Skeletal muscle cell (primary cell): ENCODE results near the gene THRA.

ENCODE experiments used
- DNase-seq: peaks from one replicate; pipeline ENCODE4 v3.0.0-alpha.2; 2010; ENCODE audit warnings: low read depth
- H3K4me3 ChIP-seq: 2 replicates; pipeline ENCODE4 v1.5.1; 2011; ENCODE audit warnings: low read depth, mild to moderate bottlenecking, control low read depth, low read length, moderate library complexity

THRA gene

GRCh38 chr17:40108970-40109824, 46.4 kb downstream of the THRA start:
- H3K4me3 ChIP-seq = no peak overlapping the region
- DNase-seq = no peak

DNA sequence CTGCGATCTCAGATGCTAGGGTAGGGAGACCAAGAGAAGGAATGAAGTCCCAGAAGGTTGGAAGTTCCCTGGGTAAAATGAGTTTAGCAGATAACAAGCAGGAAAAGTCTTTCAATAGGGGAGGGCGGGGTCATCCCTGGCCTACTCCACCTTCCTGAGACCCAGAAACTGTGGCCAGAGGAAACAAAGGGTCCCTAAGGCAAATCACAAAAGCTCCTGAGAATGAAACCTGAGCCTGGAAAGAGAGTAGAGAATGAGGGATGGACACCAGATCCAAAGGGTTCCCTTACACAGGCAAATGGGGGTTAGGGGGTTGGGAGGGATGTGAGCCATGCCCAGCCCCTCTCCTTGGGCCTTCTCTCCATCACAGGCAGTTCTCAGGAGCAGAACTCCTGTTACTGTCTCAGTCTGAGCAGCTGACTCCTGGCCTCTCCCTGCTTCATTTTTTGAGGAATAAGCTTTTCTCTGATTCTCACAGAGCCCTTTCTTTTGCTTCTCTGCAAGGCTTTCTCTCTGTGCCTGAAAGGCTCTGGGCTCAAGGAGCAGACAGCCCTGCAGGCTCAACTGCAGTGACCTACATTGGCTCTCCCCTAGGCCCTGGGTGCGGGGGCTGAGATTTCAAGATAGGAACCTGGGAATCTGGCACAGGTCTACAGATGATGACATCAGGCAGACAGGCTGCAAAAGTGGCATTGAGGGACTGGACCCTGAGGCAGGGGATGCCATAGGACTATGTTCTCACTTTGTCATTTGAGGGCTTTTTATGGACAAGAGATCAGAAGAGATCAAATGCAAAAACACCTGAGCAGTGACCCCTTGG, 47.5 kb downstream of the THRA start:
- no peak overlapping the region for H3K4me3 ChIP-seq
- no peak for DNase-seq

GRCh38 chr17:40111221-40112128, 48.7 kb downstream of the THRA start:
- DNase-seq = peak; percentile 89
- peak overlapping the region; percentile 7 for H3K4me3 ChIP-seq

GRCh38 chr17:40112191-40112711, 49.5 kb downstream of the THRA start:
- no peak overlapping the region for H3K4me3 ChIP-seq
- DNase-seq = no peak

DNA sequence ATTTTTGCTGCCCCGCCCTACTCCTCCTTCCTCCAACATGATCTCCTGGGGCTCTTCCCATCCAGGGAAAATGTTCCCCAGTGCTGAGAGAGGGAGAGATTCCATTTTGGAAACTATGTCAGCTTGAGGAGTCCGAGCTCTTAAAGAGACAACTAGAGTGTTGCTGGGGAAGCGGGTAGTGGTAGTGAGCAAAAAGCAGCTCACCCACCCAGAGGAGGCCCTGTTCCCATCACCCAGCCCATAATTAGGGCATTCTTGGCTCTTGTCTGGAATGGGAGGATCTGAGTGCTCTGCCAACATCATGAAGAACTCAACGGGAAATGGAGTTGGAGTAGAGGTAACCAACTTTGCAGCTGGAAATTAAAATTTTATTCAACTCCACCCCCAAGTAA, 49.9 kb downstream of the THRA start:
- DNase-seq = no peak
- no peak overlapping the region for H3K4me3 ChIP-seq

GRCh38 chr17:40113110-40113906, 50.5 kb downstream of the THRA start:
- H3K4me3 ChIP-seq = peak overlapping the region; percentile 41

DNA sequence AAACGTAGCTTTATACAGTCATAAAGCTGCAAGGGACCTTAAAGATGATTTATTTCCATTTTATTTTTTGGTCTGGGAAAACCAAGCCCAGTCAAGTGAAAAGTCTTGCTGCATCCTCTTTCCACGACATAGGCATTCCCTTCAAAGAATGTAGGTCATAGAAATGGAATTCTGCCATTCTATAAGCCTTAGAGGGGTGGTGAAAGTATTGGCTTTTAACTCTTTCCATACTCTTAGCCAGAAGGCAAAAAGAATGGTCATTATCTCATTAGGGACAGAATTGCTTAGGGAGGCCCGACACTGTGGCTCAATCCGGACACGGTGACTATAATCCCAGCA, 51.1 kb downstream of the THRA start:
- no peak for DNase-seq
- H3K4me3 ChIP-seq = peak overlapping the region; percentile 41

More at GRCh38 chr17:40113110-40113906, 50.5 kb downstream of the THRA start:
- DNase-seq = peak; percentile 87

- H3K4me3 ChIP-seq = no peak overlapping the region
- no peak for DNase-seq
These were observed 52.3 kb downstream of the THRA start for GRCh38 chr17:40115101-40115436.

DNA sequence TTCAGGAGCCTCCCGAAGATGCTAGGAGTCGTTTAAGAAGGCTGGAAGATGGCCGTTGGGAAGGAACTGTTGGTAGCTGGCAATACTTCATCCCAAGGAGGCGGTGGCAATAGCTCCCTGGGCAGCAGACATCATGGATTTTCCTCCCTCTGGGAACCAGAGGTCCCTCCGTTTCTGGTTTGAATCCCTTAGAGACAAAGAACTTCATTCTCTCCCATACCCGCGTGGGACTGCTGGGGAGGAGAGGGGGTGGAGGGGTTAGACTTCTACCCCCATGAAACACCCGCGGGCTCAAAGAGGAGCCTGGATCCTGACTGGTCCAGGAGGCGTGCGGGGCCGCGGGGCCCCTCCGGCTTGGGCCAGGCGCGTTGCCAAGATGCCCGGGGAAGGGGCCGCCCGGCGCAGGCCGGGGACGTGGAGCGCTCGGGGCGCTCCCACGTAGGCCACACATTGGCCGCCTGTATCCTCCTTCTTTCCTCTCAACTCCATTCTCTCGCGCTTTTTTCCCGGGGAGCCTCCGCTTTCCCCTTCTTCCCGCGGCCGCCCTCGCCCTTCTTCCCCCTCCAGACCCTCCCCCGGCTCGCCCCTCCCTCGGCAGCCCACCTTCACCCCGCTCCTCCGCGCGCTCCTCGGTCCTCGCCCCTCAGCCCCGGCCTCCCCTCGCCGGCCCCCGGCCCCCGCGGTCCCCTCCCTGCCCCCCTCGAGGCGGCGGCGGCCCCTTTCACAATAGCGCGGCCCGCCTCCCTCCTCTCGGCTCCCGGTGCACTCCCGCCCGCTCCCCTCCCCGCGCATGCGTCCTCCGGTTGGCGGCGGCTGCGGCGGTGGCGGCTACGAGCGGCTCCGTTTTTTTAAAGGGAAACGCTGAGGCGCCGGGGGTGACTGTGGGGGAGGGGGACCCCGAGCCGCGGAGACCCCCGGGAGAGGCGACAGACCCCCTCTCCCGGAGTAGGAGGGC, 58.7 kb downstream of the THRA start, which contains the start of gene MSL1:
Gene MSL1 (plus strand): TSS at position 791 of the 955 bp plus-strand sequence. CDS start 642 bp downstream, outside the sequence.
- DNase-seq = no peak
- H3K4me3 ChIP-seq = peak within 1 kb of the TSS; percentile 90

DNA sequence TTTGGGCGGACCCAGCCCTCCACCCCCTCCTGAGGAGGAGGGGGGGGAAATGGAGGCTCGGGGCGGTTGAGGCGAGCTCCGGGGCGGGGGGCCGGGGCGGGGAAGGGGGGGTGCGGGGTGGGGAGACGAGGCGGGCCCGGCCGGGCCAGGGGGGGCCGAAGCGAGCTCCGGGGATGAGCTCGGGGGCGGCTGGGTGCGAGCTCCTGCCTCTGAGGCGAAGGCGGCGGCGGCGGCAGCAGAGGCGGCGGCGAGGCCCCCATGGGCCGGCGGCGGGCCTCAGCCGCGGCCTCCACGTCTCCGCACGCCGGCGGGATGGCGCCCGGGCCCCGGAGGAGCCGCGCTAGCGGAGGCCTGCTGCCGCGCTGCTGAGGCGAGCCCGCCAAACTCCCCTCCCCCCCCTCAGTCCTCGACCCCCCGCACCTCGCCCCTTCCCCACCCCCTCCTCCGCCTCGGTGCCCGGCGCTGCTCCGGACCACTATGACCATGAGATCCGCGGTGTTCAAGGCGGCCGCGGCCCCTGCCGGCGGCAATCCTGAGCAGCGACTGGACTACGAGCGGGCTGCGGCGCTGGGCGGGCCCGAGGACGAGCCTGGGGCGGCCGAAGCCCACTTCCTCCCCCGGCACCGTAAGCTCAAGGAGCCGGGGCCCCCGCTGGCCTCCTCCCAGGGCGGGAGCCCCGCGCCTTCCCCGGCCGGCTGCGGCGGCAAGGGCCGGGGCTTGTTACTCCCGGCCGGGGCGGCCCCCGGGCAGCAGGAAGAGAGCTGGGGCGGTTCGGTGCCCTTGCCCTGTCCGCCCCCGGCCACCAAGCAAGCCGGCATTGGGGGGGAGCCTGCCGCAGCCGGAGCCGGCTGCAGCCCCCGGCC, 59.6 kb downstream of the THRA start:
- DNase-seq = no peak
- H3K4me3 ChIP-seq = peak overlapping the region; percentile 90

GRCh38 chr17:40122999-40123810, 60.4 kb downstream of the THRA start:
- DNase-seq = no peak

GRCh38 chr17:40123811-40124114, 61.0 kb downstream of the THRA start:
- peak overlapping the region; percentile 90 for H3K4me3 ChIP-seq
- DNase-seq = no peak

More at GRCh38 chr17:40122999-40123810, 60.4 kb downstream of the THRA start:
- H3K4me3 ChIP-seq = peak overlapping the region; percentile 90

GRCh38 chr17:40124279-40125141, 61.7 kb downstream of the THRA start:
- no peak for DNase-seq
- H3K4me3 ChIP-seq = peak overlapping the region; percentile 90

DNA sequence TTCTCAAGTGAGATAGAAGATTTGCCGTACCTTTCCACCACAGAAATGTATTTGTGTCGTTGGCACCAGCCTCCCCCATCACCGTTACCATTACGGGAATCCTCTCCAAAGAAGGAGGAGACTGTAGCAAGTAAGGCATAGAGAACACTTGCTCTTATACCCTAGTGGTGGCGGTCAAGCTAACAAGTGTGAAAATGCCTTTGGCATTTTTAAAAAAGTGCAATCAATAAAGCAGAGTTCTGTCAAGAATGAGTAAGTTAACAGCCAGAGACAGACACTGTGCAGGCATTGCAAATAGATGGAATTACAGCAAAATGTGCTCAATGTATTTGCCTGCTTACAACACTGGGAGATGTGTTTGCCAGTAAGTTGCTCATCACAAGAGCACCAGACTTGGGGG, 66.7 kb downstream of the THRA start:
- no peak overlapping the region for H3K4me3 ChIP-seq
- DNase-seq = no peak

- H3K4me3 ChIP-seq = no peak overlapping the region
- no peak for DNase-seq
These were observed 67.7 kb downstream of the THRA start for GRCh38 chr17:40130352-40131042.
